Keratinocyte (primary cell): Measurements from ENCODE around the gene TMEM45B.

Experiments used
- EZH2 ChIP-seq: IDR thresholded peaks from one replicate; pipeline ENCODE4 v1.6.1; 2012; ENCODE audit warnings: inconsistent platforms, mild to moderate bottlenecking, low read length, moderate library complexity
- TF ChIP-seq, protein P1 (sequence below), 3 experiments: IDR thresholded peaks in 1 of 3; conservative IDR thresholded peaks in 1 of 3; optimal IDR thresholded peaks in 1 of 3; 2 replicates in 2 of 3; 3 replicates in 1 of 3; pipeline versions ENCODE3 to v1.5.1; 2011; ENCODE audit warnings: low read length in 3 of 3, mild to moderate bottlenecking in 3 of 3, moderate library complexity in 2 of 3, control low read depth in 1 of 3, inconsistent platforms in 1 of 3; ENCODE audit not compliant: insufficient read depth in 2 of 3; ENCODE audit errors: extremely low read depth in 1 of 3

DNA sequence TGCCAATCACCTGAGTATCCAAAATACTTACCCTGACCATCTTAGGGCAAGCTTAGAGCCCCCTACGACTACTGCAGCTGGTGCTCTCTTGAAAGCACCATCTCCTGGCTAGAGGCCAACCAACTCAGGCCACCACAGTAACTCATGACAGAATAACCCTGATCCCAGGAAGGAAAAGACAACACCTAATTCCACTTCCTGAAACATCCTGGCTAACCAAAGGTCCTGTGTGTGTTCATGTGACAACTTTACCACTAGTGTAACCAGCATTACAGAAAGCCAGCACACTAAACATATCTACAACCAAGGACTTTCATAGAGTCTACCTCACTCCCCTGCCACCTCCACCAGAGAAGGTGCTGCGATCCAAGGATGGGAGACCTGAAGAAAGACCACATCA, 17.4 kb upstream of the TMEM45B start:
- TF ChIP-seq, protein P1, sequence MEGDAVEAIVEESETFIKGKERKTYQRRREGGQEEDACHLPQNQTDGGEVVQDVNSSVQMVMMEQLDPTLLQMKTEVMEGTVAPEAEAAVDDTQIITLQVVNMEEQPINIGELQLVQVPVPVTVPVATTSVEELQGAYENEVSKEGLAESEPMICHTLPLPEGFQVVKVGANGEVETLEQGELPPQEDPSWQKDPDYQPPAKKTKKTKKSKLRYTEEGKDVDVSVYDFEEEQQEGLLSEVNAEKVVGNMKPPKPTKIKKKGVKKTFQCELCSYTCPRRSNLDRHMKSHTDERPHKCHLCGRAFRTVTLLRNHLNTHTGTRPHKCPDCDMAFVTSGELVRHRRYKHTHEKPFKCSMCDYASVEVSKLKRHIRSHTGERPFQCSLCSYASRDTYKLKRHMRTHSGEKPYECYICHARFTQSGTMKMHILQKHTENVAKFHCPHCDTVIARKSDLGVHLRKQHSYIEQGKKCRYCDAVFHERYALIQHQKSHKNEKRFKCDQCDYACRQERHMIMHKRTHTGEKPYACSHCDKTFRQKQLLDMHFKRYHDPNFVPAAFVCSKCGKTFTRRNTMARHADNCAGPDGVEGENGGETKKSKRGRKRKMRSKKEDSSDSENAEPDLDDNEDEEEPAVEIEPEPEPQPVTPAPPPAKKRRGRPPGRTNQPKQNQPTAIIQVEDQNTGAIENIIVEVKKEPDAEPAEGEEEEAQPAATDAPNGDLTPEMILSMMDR (optimal IDR thresholded peaks at IDR 0.05 in 1 of 3, IDR thresholded peaks at IDR 0.05 in 1 of 3, conservative IDR thresholded peaks at IDR 0.05 in 1 of 3; ENCODE audit: extremely low read depth in 1 of 3, insufficient read depth in 2 of 3, low read length in 3 of 3), result no peak
- TF ChIP-seq EZH2, result no peak
